ENCODE measurements around the gene POFUT1.
"Not testable (repeated sequence)": the region's sequence is repeated elsewhere in the genome, so short reads cannot be mapped to it uniquely, and the experiment has no call there.

POFUT1 gene

DNA sequence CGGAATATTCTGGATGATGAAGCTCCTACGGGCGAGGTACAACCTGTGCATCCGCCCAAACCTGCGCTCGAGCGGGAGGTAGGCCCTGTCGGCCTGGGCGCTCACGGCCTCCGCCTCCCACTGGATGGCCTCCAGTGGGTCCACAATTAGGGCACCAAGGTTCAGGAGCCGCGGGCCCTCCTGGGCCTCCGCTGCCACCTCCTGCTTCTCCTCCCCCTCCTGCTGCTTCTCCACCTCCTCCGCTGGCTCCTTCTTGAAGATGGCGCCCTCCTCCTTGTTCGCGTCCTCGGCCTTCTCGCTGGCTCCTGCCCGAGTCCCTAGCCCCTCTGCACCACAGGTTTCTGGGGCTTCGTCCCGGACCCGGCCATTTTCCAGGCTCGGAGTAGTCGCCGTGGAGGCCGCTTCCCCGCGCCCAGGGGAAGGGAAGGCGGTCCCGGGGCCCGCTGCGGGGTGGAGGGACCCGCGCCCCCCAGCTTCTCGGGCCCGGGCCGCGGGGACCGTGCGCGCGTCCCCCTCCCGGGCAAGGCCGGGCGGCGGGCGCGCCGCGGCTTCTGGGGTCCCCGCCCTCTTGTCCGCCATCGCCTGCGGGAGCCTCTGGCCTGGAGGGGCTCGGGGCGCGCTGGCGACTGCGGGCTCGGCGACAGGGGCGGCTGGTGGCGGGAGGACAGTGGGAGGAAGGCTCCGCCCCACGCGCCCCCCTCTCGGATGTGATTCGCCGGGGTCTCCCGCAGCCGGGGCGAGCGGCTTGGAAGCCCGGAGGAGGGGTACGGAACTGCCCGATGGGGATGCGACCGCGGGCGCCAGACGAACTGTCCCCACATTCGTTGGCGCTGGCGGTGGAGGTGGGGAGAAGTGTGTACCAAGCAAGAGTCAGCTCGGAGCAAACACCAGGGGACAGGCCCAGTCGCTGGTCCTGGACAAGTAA, 17.7 kb upstream of the POFUT1 start:
- DNase-seq, result peak; percentile 58

DNA sequence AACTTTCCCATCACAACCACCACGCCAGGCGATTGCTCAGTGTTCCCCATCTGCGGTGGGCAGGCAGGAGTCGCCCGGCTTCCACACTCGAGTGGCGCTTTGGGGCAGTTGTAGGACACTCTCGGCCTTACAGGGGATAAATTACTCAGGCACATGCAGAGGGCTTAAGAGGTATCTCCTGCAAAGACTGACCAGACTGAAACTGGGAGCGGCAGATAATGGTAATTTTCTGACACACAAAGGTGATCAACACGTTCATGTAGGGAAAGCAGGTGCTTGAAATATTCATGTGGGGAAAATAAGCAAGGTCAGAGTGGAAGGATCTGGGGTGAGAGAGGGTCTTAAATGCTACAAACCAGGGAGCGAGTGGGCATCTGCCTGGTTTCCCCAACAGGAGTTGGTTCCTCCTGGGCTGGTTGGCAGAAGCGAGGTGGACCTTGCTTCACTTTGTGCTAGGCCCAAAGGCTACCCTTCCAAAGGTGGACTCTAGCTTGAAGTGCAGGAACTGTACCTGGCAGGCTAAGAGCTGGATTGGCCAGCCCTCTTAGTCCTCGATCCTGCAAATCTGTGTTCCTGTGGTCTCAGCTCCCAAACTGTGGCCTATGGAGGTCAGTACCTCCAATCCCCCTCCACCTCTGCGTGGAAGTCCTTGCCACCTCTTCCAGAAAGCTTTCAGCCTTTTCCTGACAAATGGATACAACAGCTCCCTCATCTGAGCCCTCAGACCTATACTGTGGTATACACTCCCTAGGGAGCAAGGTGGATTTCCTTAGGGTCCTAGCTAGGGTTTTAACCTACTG, 16.9 kb upstream of the POFUT1 start:
- DNase-seq, result no peak

DNA sequence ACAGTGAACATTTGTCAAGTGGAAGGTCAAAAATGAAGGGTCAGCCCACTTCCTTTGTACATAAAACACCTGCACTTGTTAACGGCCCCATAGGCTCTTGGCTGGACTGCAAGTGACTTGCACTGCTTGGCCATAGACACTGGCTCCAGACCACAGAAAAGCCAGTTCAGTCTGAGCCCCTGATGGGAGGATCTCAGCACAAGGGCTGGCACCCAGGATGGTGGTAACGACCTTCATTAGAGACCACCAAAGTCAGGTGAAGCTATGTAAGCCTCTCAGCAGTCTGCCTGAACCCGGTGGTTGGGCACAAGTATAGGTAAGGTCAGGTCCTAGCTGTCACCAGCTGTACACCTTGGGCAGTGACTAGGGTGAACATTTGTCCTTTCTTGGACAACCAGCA, 16.3 kb upstream of the POFUT1 start:
- DNase-seq, result no peak

DNA sequence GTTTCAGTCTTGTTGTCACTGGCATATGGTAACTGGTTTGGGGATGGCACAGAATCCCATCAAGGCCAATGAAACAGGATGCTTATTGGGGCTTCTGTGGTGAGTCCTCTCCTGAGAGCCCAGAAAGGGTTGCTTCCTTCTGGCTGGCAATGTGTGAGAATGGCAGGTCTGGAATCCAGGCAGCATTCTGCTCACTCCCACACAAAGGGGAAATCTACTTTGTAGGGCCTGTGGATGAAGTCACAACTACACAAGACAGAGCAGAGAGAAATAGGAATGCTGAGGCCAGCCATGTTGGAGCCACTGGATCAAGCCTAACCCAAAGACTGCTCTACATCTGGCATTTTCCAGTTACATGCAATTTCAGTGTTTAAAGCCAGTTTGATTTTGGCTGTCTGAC, 15.8 kb upstream of the POFUT1 start:
- DNase-seq, result no peak

DNA sequence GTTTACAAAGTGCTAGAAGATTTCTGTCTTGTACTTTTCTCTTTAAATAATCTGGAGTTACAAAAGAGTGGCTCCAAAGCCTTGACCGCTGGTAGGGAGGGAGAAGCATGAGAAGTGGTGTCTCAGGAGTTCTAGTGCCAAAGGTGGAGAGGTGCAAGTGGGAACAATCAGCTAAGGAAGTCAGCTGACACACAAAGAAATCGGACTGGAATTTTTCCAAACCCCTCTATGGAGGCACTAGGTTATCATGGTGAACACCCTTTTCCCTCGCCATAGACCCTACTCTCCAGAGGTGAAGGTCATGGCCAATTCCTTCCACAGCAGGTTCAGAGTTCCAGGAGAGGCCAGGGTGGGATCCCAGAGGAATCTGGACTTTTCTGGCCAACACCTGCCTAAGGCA, 15.0 kb upstream of the POFUT1 start:
- no peak for DNase-seq

DNA sequence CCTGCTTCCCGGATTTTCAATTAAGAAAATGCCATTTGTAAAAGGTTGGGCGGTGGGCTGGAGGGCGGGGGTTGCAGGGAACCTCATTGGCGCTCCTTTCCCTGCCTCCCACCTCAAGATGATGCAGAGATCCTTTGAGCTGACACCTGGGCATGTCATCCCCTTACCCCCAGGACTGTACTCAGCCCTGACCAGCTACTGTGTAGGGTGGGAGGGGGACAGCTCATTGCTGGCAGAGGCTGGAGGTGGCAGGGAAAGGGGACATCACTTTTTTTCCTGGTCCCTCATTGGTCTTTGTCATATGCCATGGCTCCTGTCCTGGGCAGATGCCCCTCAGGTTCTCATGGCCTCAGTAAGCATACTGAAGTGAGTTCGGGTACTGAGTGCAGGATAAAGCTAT, 14.3 kb upstream of the POFUT1 start:
- not testable (repeated sequence) for DNase-seq

DNA sequence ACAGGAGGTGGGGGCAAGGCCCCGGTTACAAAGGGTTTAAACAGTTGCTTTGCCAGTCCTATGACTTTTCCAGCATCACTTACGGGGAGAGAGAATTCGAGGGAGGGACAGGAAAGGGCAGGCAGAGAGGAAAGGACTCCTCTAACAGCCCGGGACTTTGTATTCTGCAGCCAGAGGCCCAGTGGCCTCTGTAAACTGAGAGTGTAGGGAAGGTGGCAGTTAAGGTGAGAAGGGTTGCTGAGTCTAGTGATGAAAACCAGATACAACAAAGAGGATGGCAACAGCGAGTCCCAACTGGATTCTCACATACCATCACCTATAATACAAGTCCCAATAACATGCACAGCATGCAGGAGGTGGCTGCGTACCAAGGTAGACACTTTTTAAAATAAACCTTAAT, 13.7 kb upstream of the POFUT1 start:
- DNase-seq, result no peak

DNA sequence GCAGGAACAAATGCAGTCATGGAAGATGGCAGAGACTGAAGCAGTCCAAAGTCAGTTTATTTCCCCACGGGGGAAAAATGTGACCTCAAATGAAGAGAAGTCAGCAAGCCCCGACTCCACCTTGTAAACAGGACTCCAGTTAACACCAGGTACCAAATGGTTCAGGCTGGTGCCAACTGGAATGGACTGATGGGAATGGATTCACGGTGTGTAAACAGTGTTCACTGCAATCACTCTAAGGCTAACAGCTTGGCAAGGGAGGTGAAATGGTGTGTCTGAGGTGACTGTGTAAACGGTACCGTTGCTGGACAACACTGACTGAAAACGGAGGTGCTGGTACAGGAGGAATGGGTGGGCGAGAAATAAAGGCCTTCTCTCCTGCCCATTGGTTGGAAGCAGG, 12.1 kb upstream of the POFUT1 start:
- DNase-seq, result no peak

DNA sequence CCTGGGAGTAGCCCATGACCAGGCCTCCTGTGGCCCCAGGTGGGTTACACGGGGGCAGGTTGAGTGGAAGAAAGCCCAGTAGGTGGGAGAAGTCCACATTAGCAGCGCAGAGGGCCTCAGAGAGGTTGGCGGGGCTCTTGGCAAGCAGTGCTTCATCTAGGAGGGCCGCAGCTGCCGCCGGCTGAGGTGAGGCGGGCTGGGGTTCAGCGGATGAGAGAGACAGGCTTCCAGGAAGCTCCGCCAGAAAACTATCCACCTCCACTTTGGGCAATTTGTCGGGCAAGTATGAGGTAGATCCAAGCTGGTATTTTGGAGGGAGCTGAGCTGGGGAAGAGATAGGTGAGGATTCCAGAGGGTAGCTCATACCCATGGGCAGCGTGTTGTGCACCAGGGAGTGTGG, 11.1 kb upstream of the POFUT1 start:
- DNase-seq, result not testable (repeated sequence)

DNA sequence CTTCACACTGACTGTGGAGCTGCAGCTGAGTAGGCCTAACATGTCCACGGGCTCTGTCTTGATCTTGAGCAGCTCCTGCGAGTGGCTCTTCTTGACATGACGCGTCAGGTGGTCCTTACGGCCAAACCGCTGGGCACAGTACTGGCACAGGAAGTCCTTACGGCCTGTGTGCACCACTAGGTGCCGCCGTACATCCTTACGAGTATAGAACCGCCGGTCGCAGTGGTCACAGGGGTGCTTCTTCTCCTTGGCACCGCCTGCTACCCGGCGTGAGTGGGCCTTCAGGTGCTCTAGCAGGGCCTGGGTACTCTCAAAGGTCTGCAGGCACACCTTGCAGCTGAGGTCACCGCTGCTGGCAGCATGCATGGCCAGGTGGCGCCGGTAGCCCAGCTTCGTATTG, 10.5 kb upstream of the POFUT1 start:
- not testable (repeated sequence) for DNase-seq

DNA sequence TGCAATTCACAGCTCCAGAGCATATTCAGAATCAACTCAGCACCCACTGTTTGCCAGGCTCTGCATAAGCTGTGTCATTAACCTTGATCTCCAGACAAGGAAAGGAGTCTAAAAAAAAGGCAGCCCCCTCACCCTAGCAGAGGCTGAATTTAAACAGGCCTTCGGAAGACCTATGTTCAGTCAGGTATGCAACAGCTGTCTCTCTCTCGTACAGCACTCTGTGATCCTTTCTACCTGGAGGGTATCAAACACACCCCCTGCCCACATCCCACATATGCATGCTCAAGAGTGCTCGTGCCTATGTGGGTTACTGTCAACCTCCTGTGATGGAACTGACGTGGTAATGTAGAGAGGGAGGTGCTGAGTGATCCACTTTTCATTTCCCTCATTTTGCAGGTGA, 8.7 kb upstream of the POFUT1 start:
- DNase-seq, result no peak

DNA sequence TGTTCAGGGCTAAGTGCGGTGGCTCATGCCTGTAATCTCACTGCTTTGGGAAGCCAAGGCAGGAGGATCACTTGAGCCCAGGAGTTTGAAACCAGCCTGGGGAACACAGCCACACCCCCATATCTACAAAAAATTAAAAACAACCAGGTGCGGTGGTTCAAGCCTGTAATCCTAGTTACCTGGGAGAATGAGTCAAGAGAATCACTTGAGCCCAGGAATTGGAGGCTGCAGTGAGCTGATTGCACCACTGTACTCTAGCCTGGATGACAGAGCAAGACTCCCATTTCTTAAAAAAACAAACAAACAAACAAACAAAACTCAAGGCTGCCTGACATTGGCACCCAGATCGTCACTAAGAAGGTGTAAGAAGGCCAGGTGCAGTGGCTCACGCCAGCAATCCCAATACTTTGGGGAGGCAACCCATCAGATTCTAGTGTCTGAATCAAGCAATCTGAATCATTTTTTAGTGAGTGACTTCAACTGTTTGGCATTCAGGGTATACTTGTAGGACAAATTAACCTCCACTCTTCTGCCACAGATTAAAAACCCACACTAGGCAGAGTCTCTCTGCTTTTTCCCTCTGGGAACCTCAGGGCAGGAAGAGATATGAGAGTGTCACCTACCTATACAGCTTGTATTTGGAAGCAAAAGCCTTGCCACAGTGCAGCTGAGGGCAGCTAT, 6.2 kb upstream of the POFUT1 start:
- no peak for DNase-seq

DNA sequence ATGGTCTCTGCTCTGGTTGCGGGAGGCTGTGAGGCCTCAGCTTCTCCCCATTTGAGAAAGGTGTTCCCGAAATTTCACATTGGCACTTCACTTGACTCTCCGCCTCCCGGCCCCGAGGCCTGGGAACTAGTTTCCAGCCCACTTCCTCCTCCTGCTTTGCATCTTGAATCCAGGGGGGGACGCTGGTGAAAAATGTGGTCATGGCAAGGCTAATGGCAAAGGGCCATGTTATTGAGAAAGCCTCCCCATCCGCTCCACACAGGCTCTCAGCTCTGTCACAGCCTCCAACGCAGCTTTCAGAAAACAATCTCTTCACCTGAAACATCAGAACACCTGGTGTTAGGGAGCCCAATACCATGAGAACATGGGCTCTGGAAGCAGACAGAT, 5.7 kb upstream of the POFUT1 start:
- no peak for DNase-seq

DNA sequence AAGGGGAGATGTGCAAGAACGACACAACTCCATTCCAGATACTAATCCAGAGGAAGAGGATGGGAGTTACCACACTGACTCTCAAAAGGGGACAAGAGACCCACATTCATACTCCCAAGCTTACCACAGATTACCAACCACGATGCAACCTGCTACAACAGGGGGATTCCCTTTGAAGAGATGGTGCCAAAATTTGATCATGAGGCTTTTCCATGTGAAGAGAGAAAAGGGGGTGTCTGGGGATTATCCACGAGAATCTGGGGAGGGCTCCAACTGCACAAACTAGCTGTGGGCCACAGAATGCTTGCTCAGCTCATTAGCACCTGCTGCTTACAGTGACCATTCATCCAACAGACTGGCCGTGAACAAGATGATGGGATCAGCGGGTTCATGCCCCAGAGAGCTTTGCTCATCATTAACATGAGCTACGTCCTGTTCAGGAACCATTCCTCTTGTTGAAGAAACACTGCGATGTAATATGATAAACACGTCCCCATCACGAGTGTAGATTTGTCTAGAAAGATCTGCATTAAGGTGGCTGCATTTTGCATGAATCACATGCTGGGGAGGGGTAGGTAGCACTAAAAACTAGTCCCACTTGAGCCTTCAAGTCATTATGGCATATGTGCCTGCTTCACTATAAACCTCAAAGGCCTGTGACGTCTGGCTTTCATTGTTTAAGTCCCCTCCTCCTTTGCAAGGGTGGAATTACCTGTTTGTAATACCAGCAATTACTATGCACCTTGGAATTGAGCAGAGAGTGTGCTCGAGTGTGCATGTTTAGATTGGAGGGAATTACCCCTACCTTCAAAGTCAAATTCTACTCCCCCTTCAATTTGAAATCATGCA, 4.1 kb upstream of the POFUT1 start:
- no peak for DNase-seq

DNA sequence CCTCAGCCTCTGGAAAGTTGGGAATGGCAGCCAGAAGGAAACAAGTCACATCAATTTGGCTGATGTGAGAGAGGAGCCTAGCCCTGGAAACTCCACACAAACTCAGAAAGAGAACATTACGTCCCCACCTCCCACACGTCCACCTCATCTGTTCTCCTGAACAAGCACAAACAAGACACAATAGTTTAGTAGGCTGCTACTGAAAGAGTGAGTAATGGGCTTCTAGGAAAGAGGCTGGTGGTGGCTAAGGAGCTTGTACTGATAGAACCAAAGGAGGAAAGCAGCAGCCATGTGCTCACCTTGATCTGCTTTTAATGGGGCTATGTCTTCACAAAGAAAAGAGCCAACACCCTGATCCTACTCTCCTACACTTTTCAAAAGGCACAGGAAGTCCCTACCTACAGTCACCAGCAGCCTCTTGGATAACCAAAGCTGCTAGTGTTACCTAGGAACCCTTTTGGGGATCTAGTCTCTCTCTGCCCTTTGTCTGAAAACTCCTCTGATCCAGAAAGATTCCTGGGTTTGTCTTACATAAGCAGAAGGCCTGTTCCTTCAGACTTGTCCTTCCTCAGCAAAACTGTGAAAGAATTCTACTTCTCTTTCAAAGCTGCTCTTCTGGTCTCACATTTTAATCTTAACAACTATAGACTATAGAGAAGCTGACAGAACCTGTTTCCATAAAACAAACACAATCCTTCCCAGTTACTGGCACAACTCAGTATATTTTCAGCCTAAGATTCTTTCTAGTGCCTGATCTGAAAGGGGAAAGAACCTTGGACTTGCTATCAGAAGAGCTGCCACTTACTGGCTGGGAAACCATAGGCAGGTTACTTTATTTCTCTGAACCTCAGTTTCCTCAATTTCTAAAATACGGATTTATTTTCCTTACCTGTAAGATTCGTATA, 3.2 kb upstream of the POFUT1 start:
- DNase-seq, result no peak

DNA sequence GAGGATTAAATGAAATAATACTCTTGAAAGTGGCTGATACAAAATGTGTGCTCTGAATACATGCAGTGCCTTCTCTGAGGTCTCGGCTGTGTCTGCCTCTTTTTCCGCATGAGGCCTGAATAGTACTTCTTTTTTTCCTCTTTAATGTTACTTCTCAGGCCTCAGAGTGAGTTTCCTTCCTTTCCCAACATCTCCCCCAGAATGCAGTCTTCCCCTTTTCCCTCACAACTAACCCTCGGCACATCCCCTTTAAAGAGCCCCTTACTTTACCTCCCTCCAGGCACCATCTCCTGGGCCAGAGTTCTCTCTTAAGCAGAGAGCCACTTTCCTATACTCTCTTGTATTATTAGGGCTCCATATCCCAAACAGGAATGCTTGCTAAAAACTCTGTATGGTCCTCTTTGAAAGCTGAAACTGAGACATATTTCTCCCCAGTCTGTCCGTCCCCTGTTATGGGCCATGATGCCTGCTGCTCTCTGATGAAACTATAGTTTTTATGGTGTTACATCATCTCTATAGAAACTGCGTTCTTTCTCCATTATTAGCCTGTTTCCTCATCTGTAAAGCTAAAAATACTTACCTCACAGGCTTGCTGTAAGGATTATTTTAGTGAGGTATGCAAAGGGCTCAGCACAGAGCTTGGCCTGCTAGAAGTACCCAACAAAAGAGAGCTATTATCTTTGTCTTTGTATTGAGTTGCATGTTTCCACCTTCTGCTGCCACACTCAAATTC, 2.4 kb upstream of the POFUT1 start:
- no peak for DNase-seq

DNA sequence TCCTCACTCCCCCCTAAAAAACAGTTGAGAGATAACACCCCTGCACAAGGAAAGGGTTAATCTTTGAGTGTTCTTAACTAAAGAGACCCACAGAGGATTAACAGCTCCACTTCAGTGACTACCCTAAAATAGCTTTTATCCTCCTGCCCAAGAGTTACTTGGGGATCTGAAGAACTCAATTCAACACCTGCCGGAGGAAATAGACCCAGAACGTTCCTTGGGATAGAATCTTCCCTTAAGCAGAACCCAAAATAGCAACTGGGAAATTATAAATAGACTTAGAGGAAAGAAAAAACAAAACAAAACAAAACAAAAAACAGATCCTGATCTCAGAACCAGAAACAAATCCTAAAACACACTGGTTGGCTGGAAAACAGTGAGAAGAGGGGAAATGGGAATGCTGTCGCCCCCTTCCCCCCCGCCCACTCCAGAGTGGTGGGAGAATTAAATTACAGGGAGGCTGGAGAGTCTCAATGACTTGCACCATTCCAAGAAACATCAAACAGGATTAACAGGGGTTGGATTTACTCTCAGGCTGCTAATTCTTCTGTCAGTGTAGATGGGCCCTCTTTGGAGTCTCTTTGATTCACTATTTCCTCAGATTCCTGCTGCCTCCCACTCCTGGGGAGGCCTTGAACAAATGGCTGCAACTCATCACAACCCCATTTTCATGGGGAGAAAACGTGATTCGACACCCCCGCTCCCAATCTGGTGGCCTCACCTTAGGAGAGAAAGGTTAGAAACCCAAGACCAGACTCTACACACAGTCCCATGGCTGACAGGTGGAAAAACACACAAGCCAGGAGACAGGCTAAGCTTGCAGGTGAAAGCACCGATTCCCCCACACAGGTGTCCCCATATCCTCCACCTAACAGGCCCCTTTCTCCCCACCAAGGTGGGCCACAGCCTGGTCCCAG, 1.6 kb upstream of the POFUT1 start:
- no peak for DNase-seq

DNA sequence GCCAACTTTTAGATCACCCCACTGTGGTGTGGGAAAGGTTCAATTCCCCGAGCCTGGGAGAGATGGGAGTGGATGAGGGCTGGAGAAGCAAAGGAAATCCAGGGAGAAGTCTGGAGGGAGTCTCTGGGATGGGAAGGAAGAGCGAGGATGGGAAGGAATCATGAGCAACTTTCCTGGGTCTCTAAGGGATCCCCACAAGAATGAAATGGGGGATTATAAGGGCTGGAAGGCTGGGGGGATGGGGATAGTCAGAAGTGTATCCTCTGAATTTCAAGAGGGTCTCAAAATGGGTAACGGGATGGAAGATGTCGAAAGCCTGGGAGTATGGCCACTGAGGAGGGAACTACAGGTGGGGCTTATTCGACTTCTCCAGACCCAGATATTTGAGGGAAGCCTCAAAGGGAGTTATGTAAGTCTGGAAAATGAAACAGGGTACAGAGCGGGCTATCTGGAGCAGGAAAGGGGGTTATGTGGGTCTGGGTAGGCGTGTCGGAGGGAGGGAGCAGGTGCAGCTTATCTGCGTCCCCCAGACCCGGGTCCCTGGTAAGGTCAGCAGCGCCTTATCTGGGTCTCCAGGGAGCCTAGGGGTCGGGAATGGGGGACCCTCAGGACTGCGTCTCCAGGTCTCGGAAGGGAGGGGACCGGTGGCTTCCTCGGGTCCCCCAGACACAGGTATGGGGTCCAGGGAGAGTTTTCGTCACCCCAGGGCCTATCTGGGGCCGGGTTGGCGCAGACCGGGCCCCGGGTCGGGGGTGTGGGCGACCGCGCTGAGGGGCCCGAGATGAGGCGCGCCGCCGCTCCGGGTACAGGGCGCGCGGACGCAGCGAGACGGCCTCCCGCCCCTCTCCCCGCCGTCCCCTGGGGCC, 687 bp upstream of the POFUT1 start:
- DNase-seq, result no peak
